Hematopoietic multipotent progenitor cell treated with erythropoietin and hydrocortisone succinate and interleukin-3 and kit ligand, for 15 days (in vitro differentiated cells): ENCODE results near the gene SH3RF2.
"Not testable (repeated sequence)": the region's sequence is repeated elsewhere in the genome, so short reads cannot be mapped to it uniquely, and the experiment has no call there.

Source experiments
- DNase-seq: peaks from one replicate; pipeline ENCODE4 v3.0.0-alpha.2; 2015; ENCODE audit warnings: low spot score

SH3RF2 gene, protein sequence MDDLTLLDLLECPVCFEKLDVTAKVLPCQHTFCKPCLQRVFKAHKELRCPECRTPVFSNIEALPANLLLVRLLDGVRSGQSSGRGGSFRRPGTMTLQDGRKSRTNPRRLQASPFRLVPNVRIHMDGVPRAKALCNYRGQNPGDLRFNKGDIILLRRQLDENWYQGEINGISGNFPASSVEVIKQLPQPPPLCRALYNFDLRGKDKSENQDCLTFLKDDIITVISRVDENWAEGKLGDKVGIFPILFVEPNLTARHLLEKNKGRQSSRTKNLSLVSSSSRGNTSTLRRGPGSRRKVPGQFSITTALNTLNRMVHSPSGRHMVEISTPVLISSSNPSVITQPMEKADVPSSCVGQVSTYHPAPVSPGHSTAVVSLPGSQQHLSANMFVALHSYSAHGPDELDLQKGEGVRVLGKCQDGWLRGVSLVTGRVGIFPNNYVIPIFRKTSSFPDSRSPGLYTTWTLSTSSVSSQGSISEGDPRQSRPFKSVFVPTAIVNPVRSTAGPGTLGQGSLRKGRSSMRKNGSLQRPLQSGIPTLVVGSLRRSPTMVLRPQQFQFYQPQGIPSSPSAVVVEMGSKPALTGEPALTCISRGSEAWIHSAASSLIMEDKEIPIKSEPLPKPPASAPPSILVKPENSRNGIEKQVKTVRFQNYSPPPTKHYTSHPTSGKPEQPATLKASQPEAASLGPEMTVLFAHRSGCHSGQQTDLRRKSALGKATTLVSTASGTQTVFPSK

DNA sequence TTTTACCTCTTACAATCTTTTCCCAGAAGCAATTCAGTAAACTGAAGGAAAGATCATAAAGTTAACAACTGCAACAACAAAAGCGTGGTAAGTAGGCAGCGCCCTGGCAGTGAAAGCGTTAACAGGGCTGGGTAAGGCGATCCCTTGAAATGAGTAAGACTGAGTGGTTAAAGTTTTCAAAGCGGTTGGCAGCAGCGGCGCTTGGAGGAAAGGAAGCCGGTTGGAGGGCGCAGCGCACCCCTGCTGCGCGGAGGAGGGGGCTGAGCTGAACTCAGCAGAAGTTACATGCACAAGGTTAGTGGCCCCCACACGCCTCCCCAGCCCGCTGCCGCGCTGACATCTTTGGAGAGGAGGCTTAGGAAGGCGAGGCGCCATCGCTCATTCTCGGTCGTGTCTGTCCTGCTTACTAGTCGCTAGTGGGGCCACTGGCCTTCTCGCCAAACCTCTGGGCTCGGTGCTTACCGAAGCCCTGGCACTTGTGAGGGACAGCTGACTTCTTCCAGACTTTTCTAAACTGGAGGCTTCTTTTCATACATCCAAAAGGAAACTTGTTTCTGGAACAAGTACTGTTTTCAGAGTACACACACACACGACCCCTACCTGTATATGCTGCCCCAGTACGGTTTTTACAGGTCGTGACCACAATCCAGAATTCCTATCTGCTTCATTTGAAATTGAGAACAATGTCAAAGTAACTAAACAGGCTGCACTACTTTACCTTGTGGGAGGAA lies at the start of gene SH3RF2:
SH3RF2 (plus strand) TSS at position 178 of the 731 bp plus-strand sequence. CDS start 1,351 bp downstream, outside the sequence.
- no peak for DNase-seq

DNA sequence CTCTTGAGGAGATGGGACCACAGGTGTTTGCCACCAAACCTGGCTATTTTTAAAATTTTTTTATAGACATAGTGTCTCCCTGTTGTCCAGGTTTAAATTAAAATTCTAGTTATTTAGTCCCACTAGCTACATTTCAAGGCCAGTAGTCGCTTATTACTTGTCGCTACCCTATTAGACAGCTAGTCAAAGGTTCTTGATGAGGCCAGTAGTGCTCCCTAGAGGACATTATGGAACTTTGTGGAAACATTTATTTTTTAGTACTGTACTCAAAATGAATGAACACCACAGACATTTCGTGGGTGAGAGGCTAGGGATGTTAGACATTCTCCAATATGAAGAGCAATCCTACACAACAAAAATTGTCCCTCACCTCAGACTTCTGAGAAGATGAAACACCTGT lies 49.2 kb upstream of the SH3RF2 start:
- peak; percentile 45 for DNase-seq

DNA sequence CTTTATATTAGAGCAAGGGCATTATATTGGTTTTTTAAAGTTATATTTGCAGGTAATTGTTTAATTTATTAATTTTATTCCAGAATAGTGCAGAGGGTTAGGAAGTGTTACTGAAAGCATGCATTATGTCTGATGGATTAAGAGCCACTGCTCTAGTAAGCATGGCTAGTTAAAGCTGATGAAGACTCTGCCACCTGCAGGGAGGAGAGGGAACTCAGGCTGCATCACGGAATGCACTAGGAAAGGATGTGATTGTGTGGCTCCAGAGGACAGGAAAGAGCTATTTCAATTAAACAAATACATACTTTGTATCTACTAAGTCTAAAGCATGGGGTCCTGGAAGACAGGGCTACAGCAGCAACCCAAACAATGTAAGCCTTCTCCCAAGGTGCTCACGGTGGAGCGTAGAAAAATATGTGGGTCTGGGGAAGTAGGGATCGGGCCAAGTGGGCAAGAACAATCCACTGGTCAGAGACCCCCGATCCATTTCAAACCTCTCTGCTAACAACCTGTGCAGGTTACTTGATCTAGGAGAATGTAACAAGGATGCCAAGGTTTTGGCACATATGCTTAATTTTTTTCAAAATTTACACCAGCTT lies 48.3 kb upstream of the SH3RF2 start:
- peak; percentile 56 for DNase-seq

DNA sequence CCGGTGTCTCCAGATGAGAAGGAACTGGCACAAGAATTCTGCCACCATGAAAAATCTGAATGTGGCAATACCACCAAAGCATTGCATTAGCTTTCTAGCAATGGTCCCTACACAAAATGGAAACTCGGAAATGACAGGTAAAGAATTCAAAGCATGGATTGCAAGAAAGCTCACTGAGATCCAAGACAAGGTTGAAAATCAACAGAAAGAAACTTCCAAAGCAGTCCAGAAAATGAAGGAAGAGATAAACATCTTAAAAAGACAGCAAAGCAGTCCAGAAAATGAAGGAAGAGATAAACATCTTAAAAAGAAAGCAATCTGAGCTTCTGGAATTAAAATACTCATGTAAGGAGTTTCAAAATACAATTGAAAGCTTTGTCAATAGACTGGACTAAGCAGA lies 46.8 kb upstream of the SH3RF2 start:
- no peak for DNase-seq

DNA sequence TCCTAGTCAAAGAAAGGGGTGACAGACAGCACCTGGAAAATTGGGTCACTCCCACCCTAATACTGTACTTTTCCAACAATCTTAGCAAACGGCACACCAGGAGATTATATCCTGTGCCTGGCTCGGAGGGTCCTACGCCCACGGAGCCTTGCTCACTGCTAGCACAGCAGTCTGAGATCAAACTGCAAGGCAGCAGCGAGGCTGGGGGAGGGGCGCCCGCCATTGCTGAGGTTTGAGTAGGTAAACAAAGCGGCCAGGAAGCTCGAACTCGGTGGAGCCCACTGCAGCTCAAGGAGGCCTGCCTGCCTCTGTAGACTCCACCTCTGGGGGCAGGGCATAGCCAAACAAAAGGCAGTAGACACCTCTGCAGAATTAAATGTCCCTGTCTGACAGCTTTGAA lies 45.0 kb upstream of the SH3RF2 start:
- DNase-seq = not testable (repeated sequence)

DNA sequence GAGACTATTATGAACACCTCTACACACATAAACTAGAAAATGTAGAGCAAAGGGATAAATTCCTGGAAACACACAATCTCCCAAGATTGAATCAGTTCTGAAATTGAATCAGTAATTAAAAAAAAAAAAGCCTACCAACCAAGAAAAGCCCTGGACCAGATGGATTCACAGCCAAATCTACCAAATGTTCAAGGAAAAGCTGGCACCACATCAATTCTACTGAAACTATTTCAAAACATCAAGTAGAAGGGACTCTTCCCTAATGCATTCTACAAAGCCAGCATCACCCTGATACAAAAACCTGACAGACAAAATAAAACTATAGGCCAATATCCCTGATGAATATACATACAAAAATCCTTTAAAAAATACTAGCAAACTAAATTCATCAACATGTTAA lies 38.2 kb upstream of the SH3RF2 start:
- DNase-seq = no peak

DNA sequence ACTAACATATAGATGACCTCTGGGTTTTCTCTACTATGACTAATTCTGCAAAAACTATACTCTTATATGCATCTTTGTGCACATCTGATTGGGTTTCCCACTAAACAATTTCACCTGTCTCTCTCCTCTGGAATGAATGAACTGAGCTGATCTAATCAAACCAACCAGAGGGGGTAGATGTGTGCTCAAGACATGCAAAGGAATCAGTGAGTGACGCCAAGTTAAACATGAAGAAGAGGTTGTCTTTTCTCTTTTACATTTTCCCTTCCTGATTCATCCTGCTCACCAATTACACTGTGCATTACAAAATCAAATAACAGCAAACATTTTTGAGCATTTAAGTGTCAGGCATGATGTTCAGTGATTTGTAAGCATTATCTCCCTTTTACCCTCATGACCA lies 34.0 kb upstream of the SH3RF2 start:
- DNase-seq = no peak

DNA sequence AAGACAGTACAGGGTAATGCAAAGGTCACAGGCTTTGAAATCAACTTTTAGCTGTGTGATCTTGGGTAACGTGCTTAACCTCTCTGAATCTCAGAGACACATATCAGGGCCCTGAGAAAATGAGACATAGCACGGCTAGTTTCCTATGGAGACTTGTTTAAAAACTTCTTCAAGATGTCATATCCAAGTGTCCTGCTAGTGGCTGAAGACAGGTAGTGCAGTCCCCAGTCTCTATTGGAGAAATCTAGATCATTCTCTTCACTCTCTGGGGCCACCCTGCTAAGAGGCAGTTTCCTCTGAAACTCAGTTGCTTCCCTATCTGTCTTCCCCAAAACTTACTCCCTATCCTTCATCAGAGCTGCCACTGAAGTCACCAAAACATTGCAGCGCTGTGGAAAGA lies 33.3 kb upstream of the SH3RF2 start:
- DNase-seq = no peak

DNA sequence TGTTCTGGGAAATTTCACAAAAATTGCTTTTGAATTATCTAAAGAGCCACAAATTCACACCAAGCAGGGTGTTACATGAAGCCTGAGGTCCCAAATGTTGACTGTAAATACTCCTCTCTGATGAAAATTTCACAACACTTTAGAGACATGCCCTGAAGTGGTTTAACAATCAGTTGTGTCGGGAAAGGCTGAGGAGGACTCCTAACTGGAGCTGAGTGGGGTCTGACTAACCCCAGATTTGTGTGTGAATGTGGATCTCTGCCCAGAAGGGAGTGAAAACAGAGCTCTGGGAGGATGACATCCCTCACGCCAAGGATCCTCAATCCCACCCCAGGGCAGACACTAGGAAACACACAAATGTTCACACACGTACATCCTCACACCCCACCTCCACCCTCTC lies 32.5 kb upstream of the SH3RF2 start:
- no peak for DNase-seq

DNA sequence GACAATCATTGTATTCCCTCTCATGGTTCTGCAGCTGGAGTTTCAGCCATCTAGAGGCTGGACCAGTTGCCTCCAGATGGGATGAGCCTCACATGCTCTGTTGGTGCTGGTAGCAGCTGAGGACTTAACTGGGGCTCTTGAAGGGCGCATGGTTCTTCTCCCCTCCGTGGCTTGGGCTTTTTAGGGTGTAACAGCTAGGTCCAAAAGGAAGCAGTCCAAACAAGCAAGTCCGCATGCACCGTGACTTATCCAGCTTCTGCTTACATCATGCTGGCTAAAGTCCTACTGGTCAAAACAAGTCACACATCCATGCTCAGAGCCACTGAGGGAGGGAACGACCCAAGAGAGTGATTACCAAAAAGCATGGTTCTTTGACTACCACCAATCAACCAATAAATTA lies 31.6 kb upstream of the SH3RF2 start:
- no peak for DNase-seq

DNA sequence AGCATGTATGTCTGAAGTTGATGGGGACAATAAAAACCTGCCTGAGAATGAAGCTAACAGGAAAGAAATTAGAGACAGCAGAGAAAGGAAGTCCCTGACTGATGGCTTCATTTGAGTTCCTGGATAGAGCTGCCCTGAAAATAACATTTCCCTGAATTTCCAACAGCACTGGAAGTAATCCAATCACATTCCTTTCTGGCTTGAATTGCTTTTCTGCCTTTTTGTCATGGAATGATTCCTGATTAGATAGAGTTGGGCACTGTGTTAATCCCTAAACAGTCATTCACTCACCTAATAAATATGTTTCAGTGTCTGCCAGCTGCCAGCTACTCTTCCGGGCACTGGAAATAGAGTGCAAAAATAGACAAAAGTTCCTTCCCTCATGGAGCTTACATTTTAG lies 30.0 kb upstream of the SH3RF2 start:
- DNase-seq = no peak

DNA sequence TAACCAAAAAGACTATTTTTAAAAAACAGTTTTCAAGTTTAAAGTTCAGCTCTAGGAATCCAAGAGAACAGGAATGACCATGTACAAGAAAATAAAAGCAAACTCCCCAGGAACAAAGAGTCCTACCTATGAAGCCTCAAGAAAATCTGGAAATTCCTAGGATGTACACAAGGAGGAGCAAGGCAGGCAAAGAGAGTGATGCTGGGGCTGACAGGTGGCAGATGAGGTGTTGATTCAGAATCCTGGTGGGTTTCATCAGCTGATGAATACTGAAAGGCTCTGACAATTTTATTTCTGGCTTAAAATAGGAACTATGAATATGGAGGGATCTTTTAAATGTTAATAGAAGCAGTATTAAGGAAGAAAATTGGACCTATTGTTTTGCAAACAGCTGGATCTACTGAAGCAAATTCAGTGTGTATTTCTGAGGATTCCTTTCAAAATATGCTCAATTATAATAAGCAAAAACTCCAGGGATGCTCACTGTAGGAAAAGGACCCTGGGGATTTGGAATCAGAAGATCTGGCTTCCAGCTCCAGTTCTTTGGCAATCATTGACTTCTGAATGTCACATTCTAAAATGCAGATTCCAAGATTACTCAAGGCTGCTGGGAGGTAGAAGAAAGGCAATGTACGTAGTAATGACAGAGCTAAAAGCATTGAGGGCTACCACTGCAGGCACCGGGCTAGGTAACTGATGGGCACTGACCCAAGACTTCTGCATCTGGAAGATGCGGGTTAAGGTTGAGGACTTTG lies 28.0 kb upstream of the SH3RF2 start:
- no peak for DNase-seq

DNA sequence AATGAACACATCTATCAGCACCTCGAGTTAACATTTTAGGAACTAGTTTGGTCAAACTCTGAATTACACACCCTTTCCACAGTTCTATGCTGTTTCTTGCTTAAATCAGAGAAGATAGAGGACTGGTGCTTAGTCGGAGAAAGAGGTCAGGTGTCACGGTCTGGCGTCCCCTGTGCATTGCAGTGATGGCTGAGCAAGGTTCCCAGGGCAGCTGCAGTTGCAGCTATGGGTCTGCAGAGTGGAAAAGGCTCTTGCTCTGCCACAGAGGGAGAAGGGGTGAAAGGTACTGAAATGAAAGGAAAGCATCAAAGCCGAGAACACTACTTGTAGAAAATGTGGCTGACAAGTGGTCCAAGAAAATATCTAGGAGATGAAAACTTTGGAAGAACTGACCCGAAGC lies 25.2 kb upstream of the SH3RF2 start:
- DNase-seq = no peak

DNA sequence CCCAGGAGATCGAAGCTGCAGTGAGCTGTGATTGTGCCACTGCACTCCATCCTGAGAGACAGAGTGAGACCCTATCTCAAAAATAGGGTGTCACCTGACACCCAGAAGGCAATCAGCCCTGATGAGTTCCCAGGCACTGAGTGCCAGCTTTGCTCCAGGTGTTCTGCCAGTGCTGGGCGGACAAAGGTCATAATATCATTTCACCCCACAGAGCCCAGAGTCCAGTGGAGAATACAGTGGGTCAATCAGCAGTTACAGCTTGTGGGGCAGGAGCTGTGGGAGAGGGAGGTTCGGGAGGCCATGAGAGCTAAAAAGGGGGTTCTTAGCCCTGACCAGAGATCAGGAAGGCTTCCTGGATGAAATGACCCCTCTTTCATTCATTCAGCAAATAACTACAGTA lies 24.4 kb upstream of the SH3RF2 start:
- no peak for DNase-seq

DNA sequence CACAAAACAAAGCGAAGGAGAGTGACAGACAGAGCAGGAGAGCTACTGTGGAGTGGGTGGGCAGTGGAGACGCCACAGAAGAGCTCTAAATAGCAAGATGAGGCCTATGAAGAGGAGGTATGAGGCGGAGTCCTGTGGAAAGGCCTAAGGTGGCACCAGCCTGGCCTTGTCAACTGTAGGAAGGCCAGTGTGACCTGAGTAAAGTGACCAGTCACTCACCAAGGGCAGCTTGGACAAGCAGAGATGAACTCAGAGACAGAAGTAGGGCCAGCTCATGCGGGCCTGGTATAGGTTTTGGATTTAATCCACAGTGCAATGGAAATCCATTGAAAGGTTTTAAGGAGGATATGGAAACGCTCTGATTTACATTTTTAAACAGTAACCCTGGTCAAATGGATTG lies 23.8 kb upstream of the SH3RF2 start:
- DNase-seq = no peak

DNA sequence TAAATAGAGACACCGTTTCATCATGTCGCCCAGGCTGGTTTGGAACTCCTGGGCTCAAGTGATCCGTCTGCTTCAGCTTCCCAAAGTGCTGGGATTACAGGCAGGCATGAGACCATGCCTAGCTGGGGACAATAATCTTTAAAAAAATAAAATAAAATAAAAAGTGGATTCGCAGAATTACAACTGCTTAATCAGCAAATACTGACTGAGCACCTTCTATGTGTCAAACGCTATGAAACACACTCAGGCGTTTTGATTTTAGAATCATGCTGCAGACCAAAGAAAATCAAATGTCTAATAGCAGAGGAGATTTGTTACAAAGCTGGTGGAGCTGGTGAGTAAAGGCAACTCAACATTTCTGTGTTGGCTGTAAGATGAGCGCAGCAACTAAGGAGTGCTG lies 22.7 kb upstream of the SH3RF2 start:
- no peak for DNase-seq

DNA sequence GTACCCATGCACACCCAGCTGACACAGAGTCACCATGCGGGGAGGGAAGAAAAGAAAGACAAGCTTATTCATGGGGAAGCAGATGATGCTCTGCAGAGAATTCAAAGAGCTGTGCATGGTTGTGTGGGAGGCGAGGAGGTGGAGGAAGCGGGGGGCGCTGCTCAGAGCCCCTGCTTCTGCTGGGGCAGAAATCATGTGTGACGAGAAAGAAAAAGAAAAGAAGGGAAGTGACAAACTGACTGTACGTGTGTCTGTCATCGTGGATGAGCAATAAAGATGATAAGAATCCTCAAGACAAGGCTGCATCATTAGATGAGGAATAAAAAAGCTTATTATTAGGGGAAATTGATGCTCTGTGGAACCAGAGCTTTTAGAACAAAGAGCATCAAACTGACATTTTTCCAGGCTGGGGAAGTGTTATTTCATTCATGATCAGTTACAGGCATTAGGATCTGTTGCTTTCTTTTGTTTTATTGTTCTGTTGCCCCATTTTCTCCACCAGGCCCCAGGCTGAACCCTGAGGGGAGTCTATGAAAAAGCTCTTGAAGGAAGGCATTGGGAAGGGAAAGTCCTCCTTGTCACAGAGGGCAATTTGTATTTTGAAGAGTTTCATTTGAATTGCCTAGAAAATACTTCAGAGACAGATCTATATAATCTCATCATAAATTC lies 20.3 kb upstream of the SH3RF2 start:
- no peak for DNase-seq

DNA sequence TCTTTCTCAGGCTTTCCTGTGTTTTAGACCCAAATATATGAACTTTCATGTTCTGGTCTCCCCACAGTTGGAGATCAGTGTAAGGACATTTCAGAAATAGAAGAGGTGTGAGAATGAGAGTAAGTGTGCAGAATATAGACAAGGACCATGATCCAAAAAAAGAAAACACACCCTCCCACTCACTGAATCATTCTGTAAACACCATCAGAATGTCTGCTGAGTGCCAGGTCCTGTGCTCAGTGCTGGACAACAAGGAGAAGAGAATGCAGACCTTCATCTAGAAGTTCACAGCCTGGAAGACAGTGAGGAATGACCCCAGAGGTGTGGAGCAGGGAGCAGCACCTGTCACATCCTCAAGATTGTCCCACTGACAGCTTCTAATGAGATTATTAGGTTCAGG lies 19.1 kb upstream of the SH3RF2 start:
- no peak for DNase-seq

DNA sequence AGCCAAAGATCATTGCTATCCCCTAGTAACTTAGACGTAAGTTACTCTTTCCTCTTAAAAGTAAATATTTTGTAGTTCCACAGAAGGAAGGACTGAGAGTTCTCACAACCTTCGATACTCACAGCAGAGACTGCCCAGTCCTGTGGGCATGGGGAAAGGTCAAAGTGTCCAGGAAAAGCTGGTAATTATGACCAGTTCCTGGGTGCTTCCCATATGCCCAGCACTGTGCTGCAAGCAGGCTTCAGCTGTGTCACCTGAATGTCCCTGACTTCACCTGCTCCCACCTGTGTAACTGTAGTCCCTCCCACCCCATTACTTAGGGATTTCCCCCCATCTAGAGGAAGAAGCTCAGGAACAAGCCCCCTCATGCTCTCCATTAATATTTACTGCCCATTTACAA lies 18.0 kb upstream of the SH3RF2 start:
- DNase-seq = no peak

DNA sequence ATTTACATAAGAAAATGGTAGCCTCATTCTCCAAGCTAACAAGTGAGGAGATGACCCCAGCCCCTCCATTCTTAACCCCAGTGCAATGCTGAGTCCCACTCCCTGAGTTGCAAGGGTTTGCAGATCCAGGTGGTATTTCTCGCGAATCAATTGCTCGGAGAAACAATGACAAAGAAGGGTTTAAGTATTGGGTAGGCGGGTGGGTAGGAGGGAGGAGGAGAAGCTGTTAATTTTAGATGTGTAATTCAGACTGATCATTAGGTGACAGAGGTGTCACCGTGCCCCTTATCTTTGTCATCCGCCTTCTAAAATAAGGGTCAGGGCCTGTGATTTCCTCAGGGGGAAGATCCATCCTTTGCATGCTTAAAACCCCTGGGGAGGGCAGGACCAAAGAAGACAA lies 17.0 kb upstream of the SH3RF2 start:
- DNase-seq = no peak

DNA sequence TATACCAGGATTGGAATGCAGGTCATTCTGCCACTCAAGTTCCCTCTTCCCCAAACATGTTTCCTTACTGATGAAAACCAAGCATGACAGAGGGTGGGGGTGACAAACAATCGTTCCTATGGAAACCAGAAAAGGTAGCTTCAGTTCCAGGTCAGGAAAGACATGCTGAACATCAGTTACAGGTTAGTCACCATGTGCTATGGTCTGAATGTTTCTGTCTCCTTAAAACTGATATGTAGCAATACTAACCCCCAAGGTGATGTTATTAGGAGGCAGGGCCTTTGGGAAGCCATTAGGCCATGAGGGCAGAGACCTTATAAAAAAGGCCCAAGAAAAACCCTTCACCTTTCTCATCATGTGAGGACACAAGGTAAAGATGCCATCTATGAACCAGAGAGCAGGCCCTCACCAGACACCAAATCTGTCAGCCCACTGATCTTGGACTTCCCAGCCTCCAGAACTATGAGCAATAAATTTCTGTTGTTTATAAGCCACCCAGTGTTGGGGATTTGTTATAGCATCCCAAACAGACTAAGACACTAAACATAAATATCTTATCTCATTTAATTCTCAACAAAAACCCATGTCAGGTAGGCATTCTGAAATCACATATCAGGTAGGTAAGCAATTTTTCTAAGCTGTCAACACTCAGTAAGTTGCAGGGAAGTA lies 15.7 kb upstream of the SH3RF2 start:
- DNase-seq = no peak
